NCI-H2081 treated with DMSO at 0.1 percent for 48 hours (cell line): ENCODE results near the gene INHBC.
A peak's percentile ranks its signal among the peaks of the same experiment; 100 is the strongest.

Experiments
- DNase-seq: peaks from one replicate; lab custom pipeline; 2025; lab: John Stamatoyannopoulos, UW

INHBC gene

GRCh38 chr12:57454566-57455373 is 20.2 kb downstream of the INHBC start, which contains the start of gene INHBE:
INHBE (plus strand) TSS chr12:57455307; CDS start chr12:57455537, 230 bp downstream.
- DNase-seq: no peak

GRCh38 chr12:57455374-57456144 is 21.0 kb downstream of the INHBC start:
- no peak for DNase-seq

DNA sequence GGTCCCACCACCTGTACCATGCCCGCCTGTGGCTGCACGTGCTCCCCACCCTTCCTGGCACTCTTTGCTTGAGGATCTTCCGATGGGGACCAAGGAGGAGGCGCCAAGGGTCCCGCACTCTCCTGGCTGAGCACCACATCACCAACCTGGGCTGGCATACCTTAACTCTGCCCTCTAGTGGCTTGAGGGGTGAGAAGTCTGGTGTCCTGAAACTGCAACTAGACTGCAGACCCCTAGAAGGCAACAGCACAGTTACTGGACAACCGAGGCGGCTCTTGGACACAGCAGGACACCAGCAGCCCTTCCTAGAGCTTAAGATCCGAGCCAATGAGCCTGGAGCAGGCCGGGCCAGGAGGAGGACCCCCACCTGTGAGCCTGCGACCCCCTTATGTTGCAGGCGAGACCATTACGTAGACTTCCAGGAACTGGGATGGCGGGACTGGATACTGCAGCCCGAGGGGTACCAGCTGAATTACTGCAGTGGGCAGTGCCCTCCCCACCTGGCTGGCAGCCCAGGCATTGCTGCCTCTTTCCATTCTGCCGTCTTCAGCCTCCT is 21.6 kb downstream of the INHBC start:
- no peak for DNase-seq

GRCh38 chr12:57456737-57457490 is 22.3 kb downstream of the INHBC start:
- DNase-seq: no peak

DNA sequence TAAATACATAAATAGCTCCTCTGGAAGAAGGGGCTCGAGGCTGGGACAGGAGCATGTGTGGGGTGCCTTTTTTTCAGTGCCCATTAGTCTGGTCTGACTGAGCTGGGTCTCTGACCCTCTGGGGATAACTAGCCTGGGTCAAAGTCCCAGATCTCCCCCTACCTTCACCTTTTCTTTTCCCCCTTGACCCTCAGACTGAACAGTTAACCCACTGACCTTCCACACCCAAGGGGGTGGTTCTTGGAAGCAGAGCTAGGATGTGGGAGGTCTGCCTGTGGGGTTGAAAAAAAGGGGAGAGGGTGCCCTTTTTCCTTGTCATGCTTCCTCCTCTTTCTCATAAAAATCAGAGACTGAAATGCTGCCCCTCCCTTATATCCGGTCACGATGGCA is 24.1 kb downstream of the INHBC start:
- no peak for DNase-seq

- peak; percentile 70 for DNase-seq
Measured at GRCh38 chr12:57459055-57459749, 24.6 kb downstream of the INHBC start.

DNA sequence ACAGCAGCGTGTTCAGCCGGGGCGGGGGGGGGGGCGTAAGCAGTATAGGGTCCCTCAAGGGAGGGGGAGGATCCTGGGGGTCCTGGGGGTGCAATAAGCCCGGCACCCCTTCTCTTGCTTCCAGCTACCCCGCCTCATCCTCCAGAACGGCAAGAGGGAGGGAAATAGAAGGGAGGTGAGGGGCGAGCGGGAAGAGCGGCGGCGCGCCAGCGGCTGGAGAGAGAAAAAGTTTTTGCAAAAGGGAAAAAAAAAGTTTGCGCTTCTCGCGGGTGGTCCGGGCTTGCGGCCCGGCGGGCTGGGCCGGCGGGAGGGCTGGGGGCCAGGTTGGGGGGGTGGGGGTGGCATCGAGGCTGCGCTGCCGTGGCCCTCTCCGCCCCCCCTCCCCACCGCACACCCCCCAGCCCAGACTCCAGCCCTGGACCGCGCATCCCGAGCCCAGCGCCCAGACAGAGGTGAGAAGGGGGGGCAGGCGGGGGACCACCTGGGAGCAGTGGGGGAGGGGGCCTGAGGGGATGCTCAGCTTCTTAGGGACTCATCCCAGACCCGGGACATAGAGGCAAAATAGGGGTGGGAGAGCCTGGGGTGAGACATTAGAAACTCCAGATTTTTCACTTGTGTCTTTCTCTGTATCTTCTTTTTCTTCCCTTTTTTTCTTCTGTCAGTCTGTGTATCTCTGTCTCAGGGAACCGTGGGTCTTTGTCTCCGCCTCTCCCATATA is 25.3 kb downstream of the INHBC start, which contains the start of gene GLI1:
GLI1 (plus strand) TSS at position 36 of the 718 bp plus-strand sequence. CDS start 3,907 bp downstream, outside the sequence.
- DNase-seq: no peak

DNA sequence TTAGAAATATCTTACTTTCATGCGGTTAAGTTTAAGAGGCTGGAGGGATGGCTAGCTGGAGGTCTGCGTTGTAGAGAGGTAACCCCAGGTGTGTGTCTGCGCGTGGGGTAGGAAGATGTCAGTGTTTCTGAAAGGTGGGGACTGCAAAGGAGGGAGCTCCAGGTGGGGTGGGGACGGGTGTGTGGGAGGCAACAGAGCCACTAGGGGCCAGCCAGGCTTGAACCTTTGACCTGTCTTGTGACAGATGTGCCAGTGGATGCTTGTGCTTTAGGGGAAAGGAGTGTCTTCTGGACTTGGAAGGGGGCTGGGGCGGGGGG is 25.8 kb downstream of the INHBC start:
- no peak for DNase-seq

DNA sequence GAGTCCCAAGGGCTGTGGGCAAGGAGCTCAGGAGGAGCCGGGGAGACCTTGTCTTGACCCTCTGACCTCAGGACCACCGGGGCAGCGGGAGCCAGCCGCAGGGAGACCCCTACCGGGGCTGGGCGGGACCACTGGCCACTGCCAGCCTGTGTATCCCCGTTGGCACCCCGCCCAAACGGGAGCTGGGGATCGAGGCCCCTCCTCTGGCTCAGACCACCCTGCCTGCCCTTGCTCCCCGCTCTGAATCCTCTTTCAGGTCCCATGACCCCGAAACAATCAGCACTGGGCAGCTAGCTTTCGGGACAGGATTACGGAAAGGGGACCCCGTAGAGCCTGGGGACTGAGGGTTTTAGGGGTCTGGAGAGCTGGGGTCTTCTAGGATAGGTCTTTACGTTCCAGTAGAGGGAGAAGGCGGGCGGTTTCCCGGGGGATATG is 26.3 kb downstream of the INHBC start:
- DNase-seq: no peak

- no peak for DNase-seq
Measured at GRCh38 chr12:57461276-57461916, 26.8 kb downstream of the INHBC start.

DNA sequence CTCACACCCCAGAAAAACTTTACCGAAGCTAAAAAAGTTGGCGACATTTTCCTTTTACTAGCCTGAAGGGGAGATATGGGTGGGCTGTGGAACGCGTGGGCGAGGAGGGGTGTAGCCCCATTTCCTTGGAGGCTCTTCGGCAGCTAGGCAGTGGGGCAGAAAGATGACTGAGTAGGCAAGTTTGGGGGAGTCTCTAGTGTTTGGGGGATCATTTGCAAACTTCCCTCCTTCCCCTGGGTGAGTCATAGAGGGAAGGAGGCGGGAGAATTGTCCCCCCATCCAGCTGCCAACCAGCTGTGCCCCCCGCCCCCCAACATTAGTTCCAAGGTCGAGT is 27.3 kb downstream of the INHBC start:
- DNase-seq: no peak

GRCh38 chr12:57462251-57462911 is 27.8 kb downstream of the INHBC start:
- peak; percentile 39 for DNase-seq

DNA sequence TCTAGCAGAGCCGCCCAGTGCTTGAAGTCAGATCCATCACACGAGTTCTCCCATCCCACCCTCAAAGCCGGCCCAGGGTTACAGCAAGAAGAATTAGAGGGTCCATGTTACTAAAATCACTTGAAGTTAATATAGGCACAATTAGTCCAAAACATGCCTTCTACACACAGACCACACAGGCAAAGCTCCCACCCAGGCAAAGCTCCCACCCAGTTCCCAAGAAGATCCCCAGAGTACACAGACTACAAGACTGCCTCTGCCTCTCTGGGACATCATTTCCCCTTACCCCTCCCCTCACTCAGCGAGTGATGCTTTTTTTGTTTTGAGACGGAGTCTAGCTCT is 28.3 kb downstream of the INHBC start:
- no peak for DNase-seq

GRCh38 chr12:57464569-57464968 is 30.0 kb downstream of the INHBC start:
- no peak for DNase-seq

DNA sequence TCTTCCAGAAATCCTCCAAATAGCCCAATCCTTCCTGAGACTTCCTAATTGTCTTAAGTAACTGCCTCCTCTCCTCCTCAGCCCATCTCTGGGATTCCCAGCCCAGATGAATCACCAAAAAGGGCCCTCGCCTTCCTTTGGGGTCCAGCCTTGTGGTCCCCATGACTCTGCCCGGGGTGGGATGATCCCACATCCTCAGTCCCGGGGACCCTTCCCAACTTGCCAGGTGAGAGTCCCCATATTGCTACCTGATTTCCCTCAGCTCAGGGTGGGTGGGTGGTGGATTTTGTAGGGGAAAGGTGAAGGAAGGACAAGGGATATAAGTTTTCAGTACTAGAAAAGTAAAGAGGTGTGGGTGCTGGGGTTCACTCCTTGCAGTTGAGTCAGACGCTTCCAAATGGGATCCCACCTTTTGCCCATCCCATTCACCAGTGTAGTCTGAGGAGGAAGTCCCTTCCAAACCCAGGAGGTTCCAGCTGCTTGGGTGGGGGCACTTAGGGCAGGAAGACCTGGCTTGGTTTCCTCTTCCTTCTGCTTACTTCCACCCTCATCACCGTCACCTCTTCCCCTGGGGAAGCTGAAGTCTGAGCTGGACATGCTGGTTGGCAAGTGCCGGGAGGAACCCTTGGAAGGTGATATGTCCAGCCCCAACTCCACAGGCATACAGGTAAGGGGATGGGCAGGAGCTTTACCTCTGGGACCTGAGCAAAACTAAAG is 30.6 kb downstream of the INHBC start:
- DNase-seq: no peak

GRCh38 chr12:57465747-57466505 is 31.3 kb downstream of the INHBC start:
- no peak for DNase-seq

- no peak for DNase-seq
Measured at GRCh38 chr12:57467212-57467874, 32.8 kb downstream of the INHBC start.

DNA sequence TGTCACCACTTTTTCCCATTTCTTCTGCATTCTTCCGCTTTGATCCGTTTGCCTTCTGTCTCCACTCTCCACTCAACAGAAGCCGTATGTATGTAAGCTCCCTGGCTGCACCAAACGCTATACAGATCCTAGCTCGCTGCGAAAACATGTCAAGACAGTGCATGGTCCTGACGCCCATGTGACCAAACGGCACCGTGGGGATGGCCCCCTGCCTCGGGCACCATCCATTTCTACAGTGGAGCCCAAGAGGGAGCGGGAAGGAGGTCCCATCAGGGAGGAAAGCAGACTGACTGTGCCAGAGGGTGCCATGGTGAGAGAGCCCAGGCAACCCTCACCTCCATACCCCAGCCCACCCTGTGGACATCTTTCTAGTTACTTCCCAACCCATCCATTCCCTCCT is 33.3 kb downstream of the INHBC start:
- DNase-seq: no peak
